ENCODE measurements around the gene INAFM2.

The INAFM2 gene

DNA sequence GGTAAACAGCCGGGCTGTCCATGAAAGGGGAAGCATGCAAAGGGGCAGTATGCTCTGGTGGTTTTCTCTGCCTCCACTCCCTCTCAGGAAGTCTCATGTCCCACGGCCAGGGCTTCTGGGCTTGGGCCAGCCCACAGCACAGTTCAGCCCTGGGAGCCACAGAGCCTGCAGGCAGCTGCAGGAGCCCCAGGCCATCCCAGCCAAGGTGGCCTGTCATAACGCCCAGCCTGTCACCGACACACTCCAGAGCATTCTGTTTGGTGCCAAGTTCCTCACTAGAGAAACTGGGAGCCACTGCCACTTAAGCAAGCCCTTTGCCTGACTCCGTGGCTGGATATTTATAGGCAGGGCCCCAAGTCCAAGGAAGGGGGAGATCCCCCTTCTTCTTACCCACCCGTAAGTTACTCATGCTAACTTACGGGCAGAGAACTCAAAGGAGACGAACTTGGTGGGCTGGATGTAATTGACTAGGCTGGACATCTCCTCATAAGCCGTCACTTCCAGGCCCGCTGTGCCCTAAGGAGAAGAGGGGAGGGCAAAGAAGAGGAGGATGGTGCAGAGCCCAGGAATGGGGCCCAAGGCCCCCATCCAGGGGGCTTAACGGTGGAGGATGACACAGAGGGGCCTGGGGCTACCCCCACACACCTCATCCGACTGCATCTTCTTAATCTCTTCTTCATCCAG lies 27.5 kb upstream of the INAFM2 start:
- DNase-seq (ENCODE audit: extremely low spot score): no peak
- CTCF ChIA-PET: no interaction called here
- POLR2A ChIA-PET: no interaction called here
- TF ChIP-seq TARDBP (IDR thresholded peaks at IDR 0.05) (no peak), LEF1 (IDR thresholded peaks at IDR 0.05; ENCODE audit: borderline replicate concordance) (no peak), FOXM1 (IDR thresholded peaks at IDR 0.05; ENCODE audit: borderline replicate concordance) (no peak)

DNA sequence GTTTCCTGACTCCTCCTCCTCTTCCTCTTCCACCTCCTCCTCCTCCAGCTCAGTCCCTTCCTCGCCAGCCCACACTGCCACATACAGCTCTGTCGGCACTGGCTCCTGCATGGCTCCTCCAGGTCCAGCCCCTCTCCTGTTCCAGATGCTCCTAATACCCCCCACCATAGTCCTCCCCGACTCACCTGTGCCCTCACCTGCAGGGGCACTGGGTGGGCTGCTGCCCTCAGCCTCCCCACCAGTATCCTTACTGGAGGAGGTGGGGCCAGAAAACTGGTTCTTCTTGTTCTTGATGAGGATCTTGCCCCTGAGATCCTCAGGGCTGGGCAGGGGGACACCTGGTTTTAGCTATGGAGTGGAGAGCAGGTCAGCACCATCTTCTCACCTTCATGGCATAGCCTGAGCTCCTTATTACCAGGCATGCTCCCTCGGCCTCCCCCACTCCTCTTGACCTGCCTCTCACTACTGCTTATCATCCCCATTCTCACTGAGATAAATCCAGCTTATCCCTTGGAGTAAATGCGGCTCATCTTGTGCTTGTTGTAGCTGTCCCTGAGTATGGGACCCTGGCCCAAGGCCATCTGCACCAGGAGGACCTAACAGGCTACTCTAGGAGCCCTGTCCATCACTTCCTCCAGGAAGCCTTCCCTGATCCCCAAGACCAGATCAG lies 26.8 kb upstream of the INAFM2 start:
- no peak for DNase-seq (ENCODE audit: extremely low spot score)
- ChIA-PET CTCF (no interaction called here), POLR2A (no interaction called here)
- TF ChIP-seq SUZ12 (IDR thresholded peaks at IDR 0.05) (no peak), TARDBP (IDR thresholded peaks at IDR 0.05) (no peak), SP1 (IDR thresholded peaks at IDR 0.05) (no peak), CTBP1 (IDR thresholded peaks at IDR 0.05; ENCODE audit: borderline replicate concordance) (no peak), NFRKB (IDR thresholded peaks at IDR 0.05) (no peak), LEF1 (IDR thresholded peaks at IDR 0.05; ENCODE audit: borderline replicate concordance) (no peak), ARNT (IDR thresholded peaks at IDR 0.05) (no peak), FOXK2 (IDR thresholded peaks at IDR 0.05) (no peak), FOXM1 (IDR thresholded peaks at IDR 0.05; ENCODE audit: borderline replicate concordance) (no peak), HDGF (IDR thresholded peaks at IDR 0.05; ENCODE audit: borderline replicate concordance) (no peak), L3MBTL2 (conservative IDR thresholded peaks at IDR 0.05) (no peak), ELF4 (IDR thresholded peaks at IDR 0.05) (no peak), FOXA1 (IDR thresholded peaks at IDR 0.05) (no peak), BHLHE40 (IDR thresholded peaks at IDR 0.05; ENCODE audit: borderline replicate concordance) (no peak), ZNF384 (IDR thresholded peaks at IDR 0.05) (no peak)
- TF ChIP-seq, protein P1, sequence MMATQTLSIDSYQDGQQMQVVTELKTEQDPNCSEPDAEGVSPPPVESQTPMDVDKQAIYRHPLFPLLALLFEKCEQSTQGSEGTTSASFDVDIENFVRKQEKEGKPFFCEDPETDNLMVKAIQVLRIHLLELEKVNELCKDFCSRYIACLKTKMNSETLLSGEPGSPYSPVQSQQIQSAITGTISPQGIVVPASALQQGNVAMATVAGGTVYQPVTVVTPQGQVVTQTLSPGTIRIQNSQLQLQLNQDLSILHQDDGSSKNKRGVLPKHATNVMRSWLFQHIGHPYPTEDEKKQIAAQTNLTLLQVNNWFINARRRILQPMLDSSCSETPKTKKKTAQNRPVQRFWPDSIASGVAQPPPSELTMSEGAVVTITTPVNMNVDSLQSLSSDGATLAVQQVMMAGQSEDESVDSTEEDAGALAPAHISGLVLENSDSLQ (IDR thresholded peaks at IDR 0.05): no peak

GRCh38 chr15:40297356-40297755 lies 26.1 kb upstream of the INAFM2 start:
- POLR2A ChIA-PET: no interaction called here
- no peak for DNase-seq (ENCODE audit: extremely low spot score)
- no peak for TF ChIP-seq SUZ12 (IDR thresholded peaks at IDR 0.05)
- TF ChIP-seq ELF4 (IDR thresholded peaks at IDR 0.05): no peak
- TF ChIP-seq L3MBTL2 (conservative IDR thresholded peaks at IDR 0.05): no peak
- no peak for TF ChIP-seq BHLHE40 (IDR thresholded peaks at IDR 0.05; ENCODE audit: borderline replicate concordance)
- TF ChIP-seq CTBP1 (IDR thresholded peaks at IDR 0.05; ENCODE audit: borderline replicate concordance): no peak
- no peak for TF ChIP-seq FOXA1 (IDR thresholded peaks at IDR 0.05)
- no peak for TF ChIP-seq LEF1 (IDR thresholded peaks at IDR 0.05; ENCODE audit: borderline replicate concordance)
- TF ChIP-seq NFRKB (IDR thresholded peaks at IDR 0.05): no peak
- TF ChIP-seq, protein P1 (IDR thresholded peaks at IDR 0.05): no peak
- no peak for TF ChIP-seq TARDBP (IDR thresholded peaks at IDR 0.05)
- TF ChIP-seq SP1 (IDR thresholded peaks at IDR 0.05): no peak
- no peak for TF ChIP-seq ZNF384 (IDR thresholded peaks at IDR 0.05)
- CTCF ChIA-PET: no interaction called here

DNA sequence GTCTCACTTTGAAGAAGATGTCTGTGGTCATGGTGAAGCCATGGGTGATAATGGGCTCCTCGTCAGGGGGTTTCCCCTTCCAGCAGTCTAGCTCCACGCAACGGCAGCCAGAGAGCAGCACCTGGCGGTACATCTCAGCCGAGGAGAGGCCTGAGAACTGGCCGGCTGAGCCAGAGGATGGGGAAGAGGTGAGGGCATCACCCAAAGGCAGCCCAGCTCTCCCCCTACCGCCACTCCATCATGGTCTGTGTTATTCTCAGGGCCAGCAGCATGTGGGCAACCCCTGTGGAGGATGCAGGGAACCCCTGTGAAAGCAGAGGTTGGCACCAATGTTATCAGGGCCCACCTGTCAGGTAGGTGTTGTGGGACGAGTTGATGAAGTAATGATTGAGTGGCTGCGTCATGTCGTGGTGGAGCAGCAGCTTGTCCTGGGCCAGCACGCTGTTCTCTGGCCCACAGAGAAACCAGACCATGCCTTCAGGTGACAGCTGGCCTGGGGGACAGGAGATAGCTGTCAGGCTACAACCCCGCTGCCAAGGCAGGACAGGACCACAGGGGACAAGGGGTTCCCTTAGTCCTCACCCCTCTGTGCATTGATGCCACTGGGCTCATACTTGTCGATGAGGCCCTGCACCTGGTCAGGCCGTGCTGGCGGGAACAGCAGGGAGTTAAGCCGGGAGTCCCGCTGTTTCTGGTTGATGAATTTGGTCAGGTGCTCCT lies 25.1 kb upstream of the INAFM2 start:
- TF ChIP-seq CTBP1 (IDR thresholded peaks at IDR 0.05; ENCODE audit: borderline replicate concordance) (no peak), LEF1 (IDR thresholded peaks at IDR 0.05; ENCODE audit: borderline replicate concordance) (no peak), SP1 (IDR thresholded peaks at IDR 0.05) (no peak), BHLHE40 (IDR thresholded peaks at IDR 0.05; ENCODE audit: borderline replicate concordance) (no peak)
- TF ChIP-seq, protein P1 (IDR thresholded peaks at IDR 0.05): no peak
- CTCF ChIA-PET: no interaction called here

DNA sequence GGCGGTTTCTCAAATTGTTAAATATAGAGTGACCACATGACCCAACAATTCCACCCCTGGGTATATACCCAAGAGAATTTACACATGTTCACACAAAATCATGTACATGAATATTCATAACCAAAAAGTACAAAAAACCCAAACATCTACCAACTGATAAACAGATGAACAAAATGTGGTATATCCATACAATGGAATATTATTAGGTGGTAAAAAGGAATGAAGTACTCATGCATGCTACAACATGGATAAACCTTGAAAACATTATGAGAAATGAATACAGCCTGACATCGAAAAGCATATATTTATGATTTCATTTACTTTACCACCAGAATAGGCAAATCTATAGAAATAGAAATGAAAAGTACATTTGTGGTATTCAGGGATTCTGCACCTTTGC lies 23.1 kb upstream of the INAFM2 start:
- no peak for DNase-seq (ENCODE audit: extremely low spot score)
- ChIA-PET CTCF (no interaction called here), POLR2A (no interaction called here)
- no peak for TF ChIP-seq SUZ12 (IDR thresholded peaks at IDR 0.05)
- TF ChIP-seq FOXK2 (IDR thresholded peaks at IDR 0.05): no peak
- TF ChIP-seq ARNT (IDR thresholded peaks at IDR 0.05): no peak
- no peak for TF ChIP-seq BHLHE40 (IDR thresholded peaks at IDR 0.05; ENCODE audit: borderline replicate concordance)
- no peak for TF ChIP-seq HDGF (IDR thresholded peaks at IDR 0.05; ENCODE audit: borderline replicate concordance)
- no peak for TF ChIP-seq FOXA1 (IDR thresholded peaks at IDR 0.05)
- TF ChIP-seq SP1 (IDR thresholded peaks at IDR 0.05): no peak
- TF ChIP-seq ELF4 (IDR thresholded peaks at IDR 0.05): no peak
- TF ChIP-seq, protein P1 (IDR thresholded peaks at IDR 0.05): no peak
- TF ChIP-seq CTBP1 (IDR thresholded peaks at IDR 0.05; ENCODE audit: borderline replicate concordance): no peak
- no peak for TF ChIP-seq TARDBP (IDR thresholded peaks at IDR 0.05)
- no peak for TF ChIP-seq LEF1 (IDR thresholded peaks at IDR 0.05; ENCODE audit: borderline replicate concordance)
- TF ChIP-seq NFRKB (IDR thresholded peaks at IDR 0.05): no peak
- TF ChIP-seq ZNF384 (IDR thresholded peaks at IDR 0.05): no peak
- TF ChIP-seq L3MBTL2 (conservative IDR thresholded peaks at IDR 0.05): no peak
- no peak for TF ChIP-seq FOXM1 (IDR thresholded peaks at IDR 0.05; ENCODE audit: borderline replicate concordance)

More for the DNA sequence above, 25.1 kb upstream of the INAFM2 start:
- no peak for DNase-seq (ENCODE audit: extremely low spot score)
- POLR2A ChIA-PET: interaction anchor here (0.7 kb wide), 1 partner anchor 10 kb away, joined by 3 read pairs; no protein-coding TSS in a partner anchor

Data from HEK293T (cell line).